SJSA1 (cell line): ENCODE data around the gene LARGE2. TPM values are rescaled to one million over a fixed set of nuclear protein-coding genes. Genes with fewer than 3 reads are reported as not detected.

Experiments
- DNase-seq, 2 experiments: peaks; one replicate each; pipeline ENCODE4 v3.0.0-alpha.2; 2015 to 2020; ENCODE audit warnings: low spot score in 2 of 2, low read depth in 1 of 2
- H3K27ac ChIP-seq: fragments of 250-450 bp; sonication (Bioruptor Pico); 2 replicates; pipeline ENCODE4 v1.5.1; 2020; ENCODE audit warnings: mild to moderate bottlenecking, moderate library complexity
- H3K27me3 ChIP-seq: fragments of 250-450 bp; sonication (Bioruptor Pico); replicated peaks from 2 replicates; pipeline ENCODE4 v1.5.1; 2020; ENCODE audit warnings: mild to moderate bottlenecking, moderate library complexity
- H3K36me3 ChIP-seq: fragments of 250-450 bp; sonication (Bioruptor Pico); 2 replicates; pipeline ENCODE4 v1.5.1; 2020; ENCODE audit warnings: mild to moderate bottlenecking
- H3K4me1 ChIP-seq: fragments of 250-450 bp; sonication (Bioruptor Pico); replicated peaks from 2 replicates; pipeline ENCODE4 v1.6.1; 2021; ENCODE audit warnings: mild to moderate bottlenecking
- H3K4me3 ChIP-seq: fragments of 250-450 bp; sonication (Bioruptor Pico); 2 replicates; pipeline ENCODE4 v1.5.1; 2020; ENCODE audit warnings: mild to moderate bottlenecking
- H3K9me3 ChIP-seq: fragments of 250-450 bp; sonication (Bioruptor Pico); replicated peaks from 2 replicates; pipeline ENCODE4 v1.5.1; 2020; ENCODE audit warnings: mild to moderate bottlenecking
- total RNA-seq: library from RNA; depleted of rRNA; stranded (reverse); fragments of >200 nt; shearing (Covaris generic); gene quantifications from 2 replicates; pipeline ENCODE4 v1.2.3, GENCODE V29; 2014

LARGE2 gene
- total RNA-seq, 1 experiment from 2014 or later: not detected

GRCh38 chr11:45933846-45934579, 11.6 kb downstream of the LARGE2 start:
- Histone ChIP-seq H3K36me3 (peaks cover 23% of the 10 kb centered on the region; the same call in 1 of the 2 replicates), H3K4me3 (no peak overlapping the region), H3K27ac (no peak overlapping the region), H3K9me3 (no peaks in the 10 kb centered on the region), H3K27me3 (no peaks in the 10 kb centered on the region), H3K4me1 (no peaks in the 10 kb centered on the region)
- no peak for DNase-seq

DNA sequence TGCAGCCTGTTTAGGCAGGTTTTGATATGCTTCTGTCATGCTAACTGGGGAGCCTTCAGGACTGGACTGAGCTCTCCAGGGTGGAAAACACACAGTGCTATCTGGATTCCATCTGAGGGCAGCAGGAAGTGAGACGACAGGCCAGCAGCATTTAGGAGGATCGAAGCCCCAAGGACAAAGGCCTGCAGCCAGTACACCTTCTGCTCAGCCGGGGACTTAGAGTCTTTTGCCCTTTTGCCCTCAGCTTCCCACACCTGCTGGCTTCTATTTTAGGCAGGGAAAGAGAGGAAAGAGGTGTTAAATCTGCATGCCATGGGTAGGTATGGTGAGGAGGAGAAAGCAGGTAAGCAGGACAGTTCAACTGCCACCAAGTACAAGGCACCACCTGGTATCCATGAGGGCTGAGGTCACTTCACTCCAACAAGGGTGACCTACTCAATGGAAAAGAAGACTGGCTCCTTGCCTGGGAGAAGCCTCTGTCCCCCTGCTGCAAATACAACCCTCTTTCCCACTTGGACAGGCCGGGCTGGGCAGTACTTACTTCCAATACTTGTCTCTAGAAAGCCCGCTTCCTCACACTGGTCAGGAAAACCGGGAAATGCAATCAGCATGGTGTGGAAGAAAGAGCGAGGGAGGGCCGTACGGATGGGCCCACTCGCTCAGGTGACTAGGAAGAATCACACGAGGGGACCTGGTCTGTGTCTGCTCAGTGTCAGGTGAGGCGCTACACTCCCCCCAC, 12.3 kb downstream of the LARGE2 start:
- no peaks in the 10 kb centered on the region for H3K9me3 ChIP-seq
- no peaks in the 10 kb centered on the region for H3K27me3 ChIP-seq
- H3K4me1 ChIP-seq: no peaks in the 10 kb centered on the region
- no peak overlapping the region for H3K4me3 ChIP-seq
- no peak for DNase-seq
- no peak overlapping the region for H3K27ac ChIP-seq
- H3K36me3 ChIP-seq: peaks cover 23% of the 10 kb centered on the region; the same call in 1 of the 2 replicates

DNA sequence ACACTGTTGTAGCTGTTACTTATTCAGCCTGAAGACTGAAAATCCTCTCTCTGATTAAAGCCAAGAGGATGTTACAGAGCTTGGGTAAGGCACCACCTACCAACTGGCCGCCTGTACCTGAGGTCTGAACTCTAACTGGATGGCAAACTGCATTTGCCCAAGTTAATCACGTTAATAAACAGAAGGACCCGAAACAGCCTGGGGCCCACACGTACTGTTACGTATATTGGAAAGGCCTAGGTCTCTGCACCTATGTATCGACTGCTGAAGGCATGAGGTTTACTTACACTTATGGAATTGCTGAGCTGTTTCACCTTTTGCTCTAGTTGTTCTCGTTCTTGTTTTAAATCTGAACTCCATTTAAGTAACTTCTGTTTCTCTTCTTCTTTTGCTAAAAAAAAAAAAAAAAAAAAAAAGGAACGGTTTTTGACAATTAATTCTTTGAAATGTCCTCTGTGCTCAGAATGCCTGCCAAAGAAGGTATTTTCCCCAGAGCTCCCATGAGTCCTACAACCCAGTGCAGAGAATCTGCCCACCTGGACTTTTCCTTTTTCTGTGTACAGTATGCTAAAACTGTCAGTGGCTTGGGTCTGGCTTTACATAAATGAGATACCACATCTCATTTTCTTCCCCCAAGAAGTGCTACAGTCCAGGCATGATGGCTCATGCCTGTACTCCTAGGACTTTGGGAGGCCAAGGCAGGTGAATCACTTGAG, 13.1 kb downstream of the LARGE2 start:
- peaks cover 23% of the 10 kb centered on the region; the same call in 1 of the 2 replicates for H3K36me3 ChIP-seq
- no peaks in the 10 kb centered on the region for H3K9me3 ChIP-seq
- no peaks in the 10 kb centered on the region for H3K4me1 ChIP-seq
- no peaks in the 10 kb centered on the region for H3K27me3 ChIP-seq
- no peak overlapping the region for H3K27ac ChIP-seq
- no peak overlapping the region for H3K4me3 ChIP-seq
- DNase-seq: no peak

DNA sequence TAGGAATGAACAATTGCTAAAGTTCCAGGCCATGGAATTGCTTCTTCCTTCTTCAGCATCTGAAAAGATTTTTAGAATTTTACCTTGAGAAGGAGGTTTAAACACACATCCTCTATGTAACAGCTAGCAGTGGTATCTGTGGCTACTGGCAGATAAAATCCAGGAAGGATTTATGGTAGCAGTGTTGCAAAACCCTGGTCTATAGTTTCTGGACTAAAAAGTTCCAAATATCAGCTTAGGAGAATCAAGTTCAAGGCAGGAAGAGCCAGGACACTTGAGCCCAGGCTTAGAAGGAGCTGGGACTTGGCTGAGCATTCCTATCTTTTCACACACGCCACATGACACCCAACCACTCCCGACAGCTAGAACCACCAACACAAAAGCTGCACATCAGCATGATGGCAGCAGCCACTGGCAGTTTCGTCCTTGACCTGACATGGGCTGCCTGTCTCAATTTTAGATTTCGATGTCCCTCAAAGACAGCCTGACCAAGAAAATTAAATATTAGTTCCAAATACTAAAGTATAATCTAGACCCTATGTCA, 14.1 kb downstream of the LARGE2 start:
- no peaks in the 10 kb centered on the region for H3K4me1 ChIP-seq
- no peak for DNase-seq

GRCh38 chr11:45937916-45938315, 15.5 kb downstream of the LARGE2 start:
- H3K36me3 ChIP-seq: peaks cover 16% of the 10 kb centered on the region; the same call in 1 of the 2 replicates
- H3K27me3 ChIP-seq: no peaks in the 10 kb centered on the region
- no peak for DNase-seq
- no peaks in the 10 kb centered on the region for H3K9me3 ChIP-seq
- H3K27ac ChIP-seq: no peak overlapping the region
- H3K4me1 ChIP-seq: no peaks in the 10 kb centered on the region
- H3K4me3 ChIP-seq: no peak overlapping the region

More for the DNA sequence above, 14.1 kb downstream of the LARGE2 start:
- peaks cover 22% of the 10 kb centered on the region; the same call in 1 of the 2 replicates for H3K36me3 ChIP-seq
- H3K27ac ChIP-seq: no peak overlapping the region
- H3K27me3 ChIP-seq: no peaks in the 10 kb centered on the region
- no peak overlapping the region for H3K4me3 ChIP-seq
- H3K9me3 ChIP-seq: no peaks in the 10 kb centered on the region

GRCh38 chr11:45939836-45940235, 17.4 kb downstream of the LARGE2 start:
- Histone ChIP-seq H3K4me3 (no peak overlapping the region), H3K27me3 (no peaks in the 10 kb centered on the region), H3K36me3 (peaks cover 10% of the 10 kb centered on the region; the same call in 1 of the 2 replicates), H3K4me1 (no peaks in the 10 kb centered on the region), H3K9me3 (no peaks in the 10 kb centered on the region), H3K27ac (no peak overlapping the region)
- no peak for DNase-seq

DNA sequence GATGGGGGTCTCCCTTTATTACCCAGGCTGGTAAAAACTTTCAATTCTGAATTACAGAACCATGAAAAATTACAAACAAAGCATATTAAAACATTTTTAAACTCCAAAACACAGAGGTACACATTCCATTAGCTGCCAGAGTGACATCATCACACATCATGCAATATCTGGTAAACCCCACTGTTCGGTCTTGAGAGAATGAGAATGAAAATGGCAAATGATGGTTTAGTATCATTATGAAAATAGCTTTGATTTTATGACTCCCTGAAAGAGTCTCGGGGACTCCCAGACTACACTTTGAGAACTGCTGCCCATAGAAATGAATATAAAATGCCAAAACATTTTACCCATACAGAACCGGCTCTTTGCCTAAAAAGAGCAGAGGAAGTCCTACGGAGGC, 18.8 kb downstream of the LARGE2 start:
- Histone ChIP-seq H3K36me3 (peaks cover 7% of the 10 kb centered on the region; the same call in 1 of the 2 replicates), H3K27me3 (no peaks in the 10 kb centered on the region), H3K9me3 (no peaks in the 10 kb centered on the region), H3K27ac (no peak overlapping the region), H3K4me3 (no peak overlapping the region), H3K4me1 (no peaks in the 10 kb centered on the region)
- no peak for DNase-seq

GRCh38 chr11:45942381-45942780, 19.9 kb downstream of the LARGE2 start:
- no peak for DNase-seq
- no peaks in the 10 kb centered on the region for H3K4me1 ChIP-seq

GRCh38 chr11:45945397-45945999, 23.0 kb downstream of the LARGE2 start:
- Histone ChIP-seq H3K9me3 (no peaks in the 10 kb centered on the region), H3K4me3 (no peak overlapping the region), H3K27me3 (no peaks in the 10 kb centered on the region), H3K4me1 (no peaks in the 10 kb centered on the region), H3K27ac (no peak overlapping the region), H3K36me3 (peaks cover 27% of the 10 kb centered on the region; the same call in 1 of the 2 replicates)
- no peak for DNase-seq

More at GRCh38 chr11:45942381-45942780, 19.9 kb downstream of the LARGE2 start:
- H3K9me3 ChIP-seq: no peaks in the 10 kb centered on the region
- H3K4me3 ChIP-seq: no peak overlapping the region
- H3K27me3 ChIP-seq: no peaks in the 10 kb centered on the region
- H3K36me3 ChIP-seq: peaks cover 13% of the 10 kb centered on the region; the same call in 1 of the 2 replicates
- no peak overlapping the region for H3K27ac ChIP-seq

- H3K4me1 ChIP-seq: no peaks in the 10 kb centered on the region
- no peak for DNase-seq
- no peak overlapping the region for H3K4me3 ChIP-seq
- H3K9me3 ChIP-seq: no peaks in the 10 kb centered on the region
- no peaks in the 10 kb centered on the region for H3K27me3 ChIP-seq
- no peak overlapping the region for H3K27ac ChIP-seq
- peaks cover 27% of the 10 kb centered on the region; the same call in 1 of the 2 replicates for H3K36me3 ChIP-seq
These were observed 25.4 kb downstream of the LARGE2 start for GRCh38 chr11:45947885-45948284.

DNA sequence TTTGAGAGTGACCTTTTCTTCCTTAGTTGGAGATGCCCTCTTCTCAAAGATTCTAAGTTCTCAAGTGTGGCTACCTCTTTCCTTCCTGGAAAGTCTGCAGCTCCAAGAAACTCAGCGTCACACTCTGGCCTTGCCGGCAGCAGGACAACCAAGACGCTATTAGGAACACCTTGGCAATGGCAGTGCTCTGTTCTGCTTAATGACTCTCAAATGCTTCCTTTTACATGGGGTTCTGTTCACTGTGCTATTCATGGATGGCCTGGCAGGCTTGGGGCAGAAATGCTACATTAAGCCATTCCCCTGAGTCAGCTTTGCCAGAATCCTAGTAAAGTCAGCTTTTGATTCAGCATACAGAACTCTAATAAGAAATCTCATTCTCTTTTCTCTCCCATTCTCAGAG, 25.9 kb downstream of the LARGE2 start:
- H3K36me3 ChIP-seq: peaks cover 27% of the 10 kb centered on the region; the same call in 1 of the 2 replicates
- no peaks in the 10 kb centered on the region for H3K27me3 ChIP-seq
- H3K4me3 ChIP-seq: no peak overlapping the region

DNA sequence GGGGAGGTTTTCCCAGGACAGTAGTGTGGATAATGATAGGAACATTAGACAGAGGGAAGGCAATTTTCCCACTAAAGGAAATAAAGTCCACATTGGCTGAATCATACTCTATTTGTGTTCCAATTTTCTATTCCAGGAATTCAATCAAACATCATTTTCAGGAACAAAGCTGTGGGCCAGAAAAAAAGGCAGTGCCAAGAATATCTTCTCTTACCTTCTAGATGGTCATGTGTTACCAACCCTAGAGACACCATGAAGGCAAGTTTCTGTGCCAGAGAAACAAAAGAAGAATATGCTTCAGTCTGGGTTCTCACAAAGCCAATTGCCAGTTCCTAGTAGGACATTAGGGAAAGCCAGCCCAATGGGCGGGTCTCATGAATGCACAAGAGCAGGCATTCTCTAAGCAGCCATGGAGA, 27.5 kb downstream of the LARGE2 start:
- DNase-seq: no peak
- Histone ChIP-seq H3K9me3 (no peaks in the 10 kb centered on the region), H3K27ac (no peak overlapping the region), H3K4me1 (no peaks in the 10 kb centered on the region), H3K36me3 (peaks cover 27% of the 10 kb centered on the region; the same call in 1 of the 2 replicates), H3K4me3 (no peak overlapping the region), H3K27me3 (no peaks in the 10 kb centered on the region)

More for the DNA sequence above, 25.9 kb downstream of the LARGE2 start:
- Histone ChIP-seq H3K27ac (no peak overlapping the region), H3K9me3 (no peaks in the 10 kb centered on the region), H3K4me1 (no peaks in the 10 kb centered on the region)
- no peak for DNase-seq

- Histone ChIP-seq H3K9me3 (no peaks in the 10 kb centered on the region), H3K27ac (no peak overlapping the region), H3K4me1 (no peaks in the 10 kb centered on the region), H3K27me3 (no peaks in the 10 kb centered on the region), H3K36me3 (peaks cover 3% of the 10 kb centered on the region; the same call in 1 of the 2 replicates), H3K4me3 (no peak overlapping the region)
- no peak for DNase-seq
These were observed 37.4 kb downstream of the LARGE2 start for GRCh38 chr11:45959851-45960250.
